Myocyte (in vitro differentiated cells): ENCODE results near the gene SCO2. TPM values are rescaled to one million over a fixed set of nuclear protein-coding genes. Genes with fewer than 3 reads are reported as not detected.

Source experiments
- DNase-seq: peaks from one replicate; pipeline ENCODE4 v3.0.0-alpha.2; 2012; ENCODE audit warnings: low read depth
- polyA plus RNA-seq: library from polyadenylated mRNA; unstranded; fragments of >200 nt; gene quantifications from one replicate; pipeline ENCODE4 v1.2.1, GENCODE V29; 2012; ENCODE audit warnings: missing spikeins
- total RNA-seq: library from RNA; depleted of rRNA; stranded (reverse); fragments of >200 nt; gene quantifications from 2 replicates; pipeline ENCODE4 v1.2.3, GENCODE V29; 2014

Gene SCO2
- total RNA-seq, result 0.68 and 1.6 TPM in 2 replicates
- polyA plus RNA-seq, result 0.68 TPM

- peak; percentile 96 for DNase-seq
Observed at GRCh38 chr22:50525104-50525857, at the start of gene SCO2. SCO2 (minus strand) TSS chr22:50525598; CDS start chr22:50524411, 1,187 bp downstream.

- DNase-seq, result no peak
Observed at GRCh38 chr22:50574383-50574755, 49.0 kb upstream of the SCO2 start.

- DNase-seq, result no peak
Observed at GRCh38 chr22:50573491-50574382, 48.3 kb upstream of the SCO2 start.

- no peak for DNase-seq
Observed at GRCh38 chr22:50572965-50573364, 47.6 kb upstream of the SCO2 start.

- DNase-seq, result no peak
Observed at GRCh38 chr22:50571264-50572175, 46.1 kb upstream of the SCO2 start.

GRCh38 chr22:50570861-50571260 lies 45.5 kb upstream of the SCO2 start:
- no peak for DNase-seq

GRCh38 chr22:50569896-50570535 lies 44.6 kb upstream of the SCO2 start:
- DNase-seq, result no peak

- DNase-seq, result no peak
Observed at GRCh38 chr22:50569041-50569459, 43.7 kb upstream of the SCO2 start.

- no peak for DNase-seq
Observed at GRCh38 chr22:50568626-50569025, 43.2 kb upstream of the SCO2 start.

GRCh38 chr22:50567721-50568252 lies 42.4 kb upstream of the SCO2 start:
- DNase-seq, result no peak

GRCh38 chr22:50564289-50564688 lies 38.9 kb upstream of the SCO2 start:
- DNase-seq, result no peak

- DNase-seq, result no peak
Observed at GRCh38 chr22:50563413-50564160, 38.2 kb upstream of the SCO2 start.

- DNase-seq, result peak; percentile 95
Observed at GRCh38 chr22:50562523-50563412, 37.4 kb upstream of the SCO2 start, which contains the start of gene SYCE3. SYCE3 (minus strand) TSS chr22:50562919; CDS start chr22:50556405, 6,514 bp downstream.

GRCh38 chr22:50561401-50562358 lies 36.3 kb upstream of the SCO2 start:
- no peak for DNase-seq

GRCh38 chr22:50560034-50560433 lies 34.6 kb upstream of the SCO2 start:
- no peak for DNase-seq

- no peak for DNase-seq
Observed at GRCh38 chr22:50556703-50557102, 31.3 kb upstream of the SCO2 start.

GRCh38 chr22:50553310-50553709 lies 27.9 kb upstream of the SCO2 start:
- no peak for DNase-seq
